ENCODE results near the gene ERVW-1. TPM values are rescaled to one million over a fixed set of nuclear protein-coding genes. Genes with fewer than 3 reads are reported as not detected.
A peak's percentile ranks its signal among the peaks of the same experiment; 100 is the strongest.

The ERVW-1 gene
- total RNA-seq, 4 donors from 2014 or later, result not detected

DNA sequence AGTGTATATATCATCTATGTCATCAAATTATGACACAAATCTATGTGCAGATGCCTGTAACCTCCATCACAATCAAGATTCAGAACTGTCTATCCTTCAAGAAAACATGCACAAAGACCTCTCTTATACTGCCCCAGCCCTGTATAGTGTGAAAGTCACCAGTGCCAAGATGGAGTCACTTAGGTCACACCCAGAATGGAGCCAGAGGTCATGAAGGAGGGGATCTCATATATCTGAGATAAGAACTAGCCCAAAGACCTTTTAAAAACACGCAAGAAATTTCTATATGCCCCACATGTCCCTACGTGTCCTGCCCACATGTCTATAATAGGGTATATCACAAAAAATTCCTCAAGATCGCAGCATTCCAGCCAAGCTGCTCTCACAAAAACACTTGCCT, 50.6 kb downstream of the ERVW-1 start:
- Histone ChIP-seq H3K27me3 (no peaks in the 10 kb centered on the region), H3K27ac (no peak overlapping the region), H3K9me3 (no peaks in the 10 kb centered on the region), H3K4me1 (peaks cover 0 to 12% (median 0%) of the 10 kb centered on the region in 4 donors), H3K4me3 (no peak overlapping the region), H3K36me3 (no peaks in the 10 kb centered on the region)
- 62 to 75% methylated on average over 3 of the region's 3 CpGs for WGBS, 2 donors
- TF ChIP-seq POLR2A (IDR thresholded peaks at IDR 0.05), result no peak
- TF ChIP-seq, protein P1, sequence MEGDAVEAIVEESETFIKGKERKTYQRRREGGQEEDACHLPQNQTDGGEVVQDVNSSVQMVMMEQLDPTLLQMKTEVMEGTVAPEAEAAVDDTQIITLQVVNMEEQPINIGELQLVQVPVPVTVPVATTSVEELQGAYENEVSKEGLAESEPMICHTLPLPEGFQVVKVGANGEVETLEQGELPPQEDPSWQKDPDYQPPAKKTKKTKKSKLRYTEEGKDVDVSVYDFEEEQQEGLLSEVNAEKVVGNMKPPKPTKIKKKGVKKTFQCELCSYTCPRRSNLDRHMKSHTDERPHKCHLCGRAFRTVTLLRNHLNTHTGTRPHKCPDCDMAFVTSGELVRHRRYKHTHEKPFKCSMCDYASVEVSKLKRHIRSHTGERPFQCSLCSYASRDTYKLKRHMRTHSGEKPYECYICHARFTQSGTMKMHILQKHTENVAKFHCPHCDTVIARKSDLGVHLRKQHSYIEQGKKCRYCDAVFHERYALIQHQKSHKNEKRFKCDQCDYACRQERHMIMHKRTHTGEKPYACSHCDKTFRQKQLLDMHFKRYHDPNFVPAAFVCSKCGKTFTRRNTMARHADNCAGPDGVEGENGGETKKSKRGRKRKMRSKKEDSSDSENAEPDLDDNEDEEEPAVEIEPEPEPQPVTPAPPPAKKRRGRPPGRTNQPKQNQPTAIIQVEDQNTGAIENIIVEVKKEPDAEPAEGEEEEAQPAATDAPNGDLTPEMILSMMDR (IDR thresholded peaks at IDR 0.05), result no peak
- TF ChIP-seq EP300 (IDR thresholded peaks at IDR 0.05), result no peak
- no peak for DNase-seq (ENCODE audit: low spot score in 2 of 2)

DNA sequence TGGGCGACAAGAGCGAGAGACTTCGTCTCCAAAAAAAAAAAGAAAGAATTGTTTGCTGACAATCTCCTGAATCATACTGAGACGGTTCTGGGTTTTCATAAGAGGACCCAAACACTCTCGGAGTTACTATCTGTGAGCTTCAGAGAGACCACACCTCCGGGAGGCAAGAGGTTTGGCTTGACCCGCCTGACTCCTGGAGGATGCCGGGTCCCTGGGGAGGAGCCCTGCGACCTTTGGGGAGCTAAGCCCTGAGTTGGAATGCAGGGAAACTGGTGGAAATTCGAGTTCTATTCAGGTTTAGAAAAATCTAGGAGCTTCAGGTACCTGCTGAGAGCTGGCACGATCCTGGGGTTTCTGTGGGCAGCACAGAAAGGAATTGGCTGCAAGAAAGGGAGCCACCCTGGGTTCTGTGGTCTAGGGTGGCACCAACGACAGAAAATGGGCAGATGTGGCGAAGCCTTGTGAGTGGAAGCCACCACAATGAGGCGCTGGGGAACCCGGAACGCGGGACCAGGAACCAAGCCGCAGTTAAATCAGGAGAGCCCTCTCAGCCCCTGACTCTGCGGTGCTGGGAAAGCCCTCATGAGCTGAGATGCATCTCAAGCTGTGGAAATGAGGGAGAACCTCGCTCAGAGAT, 52.3 kb downstream of the ERVW-1 start:
- Histone ChIP-seq H3K27ac (no peak overlapping the region), H3K36me3 (no peaks in the 10 kb centered on the region), H3K4me3 (peak overlapping the region in 1 of 4 donors; percentile 6), H3K9me3 (no peaks in the 10 kb centered on the region), H3K27me3 (no peaks in the 10 kb centered on the region), H3K4me1 (peaks cover 0 to 12% (median 0%) of the 10 kb centered on the region in 4 donors)
- 52 to 56% methylated on average over 20 of the region's 20 CpGs for WGBS, 2 donors
- DNase-seq (ENCODE audit: low spot score in 2 of 2), result no peak
- TF ChIP-seq POLR2A (IDR thresholded peaks at IDR 0.05) (no peak), EP300 (IDR thresholded peaks at IDR 0.05) (no peak)
- TF ChIP-seq, protein P1 (IDR thresholded peaks at IDR 0.05), result no peak

DNA sequence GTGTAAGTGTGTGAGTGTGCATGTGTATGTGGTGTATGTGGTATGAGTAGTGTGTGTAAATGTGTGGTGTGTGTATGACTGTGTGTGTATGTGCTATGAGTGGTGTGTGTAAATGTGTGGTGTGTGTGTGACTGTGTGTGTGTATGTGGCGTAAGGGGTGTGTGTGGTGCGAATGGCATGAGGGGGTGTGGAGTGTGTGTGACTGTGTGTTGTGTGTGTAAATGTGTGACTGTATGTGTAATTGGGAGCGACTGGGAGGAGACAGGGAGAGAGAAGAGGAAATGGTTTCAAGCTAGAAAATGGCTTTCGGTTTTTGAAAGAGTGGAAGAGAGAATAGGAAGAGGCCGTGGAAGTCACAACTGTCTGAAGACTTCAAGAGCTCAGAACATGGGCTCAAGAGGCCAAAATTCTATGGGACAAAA, 54.0 kb downstream of the ERVW-1 start:
- peaks cover 0 to 12% (median 0%) of the 10 kb centered on the region in 4 donors for H3K4me1 ChIP-seq
- H3K9me3 ChIP-seq, result no peaks in the 10 kb centered on the region
- no peak for DNase-seq (ENCODE audit: low spot score in 2 of 2)
- 72 to 76% methylated on average over 5 of the region's 5 CpGs for WGBS, 2 donors
- peak overlapping the region in 2 of 4 donors; percentile 41 to 53 for H3K4me3 ChIP-seq
- no peaks in the 10 kb centered on the region for H3K36me3 ChIP-seq
- TF ChIP-seq, protein P1 (IDR thresholded peaks at IDR 0.05), result no peak
- no peak for TF ChIP-seq POLR2A (IDR thresholded peaks at IDR 0.05)
- TF ChIP-seq EP300 (IDR thresholded peaks at IDR 0.05), result no peak
- peak overlapping the region in 1 of 4 donors; percentile 30 for H3K27ac ChIP-seq
- no peaks in the 10 kb centered on the region for H3K27me3 ChIP-seq

DNA sequence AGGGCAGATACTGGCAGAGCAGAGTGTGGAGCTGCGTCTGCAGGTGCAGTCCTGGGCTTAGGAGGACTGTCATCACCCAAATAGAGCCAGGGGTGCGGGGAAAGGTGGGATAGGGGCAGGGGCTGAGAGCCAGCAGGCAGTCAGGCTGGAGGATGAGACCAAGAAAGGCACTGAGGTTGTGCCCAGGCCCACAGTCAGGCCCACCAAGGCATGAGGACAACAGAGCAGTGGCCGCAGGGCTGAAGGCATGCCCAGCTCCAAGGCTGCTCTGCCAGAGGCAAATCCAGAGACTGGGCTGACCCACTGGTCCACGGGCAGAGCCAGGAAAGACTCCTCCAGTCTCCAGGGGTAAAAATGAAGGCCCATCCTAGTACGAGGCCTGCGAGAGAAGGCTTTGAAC, 54.8 kb downstream of the ERVW-1 start:
- 92 to 96% methylated on average over 6 of the region's 6 CpGs for WGBS, 2 donors
- H3K27me3 ChIP-seq, result no peaks in the 10 kb centered on the region

More for the DNA sequence above, 54.8 kb downstream of the ERVW-1 start:
- H3K9me3 ChIP-seq, result no peaks in the 10 kb centered on the region
- no peak overlapping the region for H3K27ac ChIP-seq
- no peak for DNase-seq (ENCODE audit: low spot score in 2 of 2)
- no peak overlapping the region for H3K4me3 ChIP-seq
- H3K4me1 ChIP-seq, result peaks cover 0 to 12% (median 0%) of the 10 kb centered on the region in 4 donors
- no peaks in the 10 kb centered on the region for H3K36me3 ChIP-seq
- TF ChIP-seq EP300 (IDR thresholded peaks at IDR 0.05), result no peak
- TF ChIP-seq, protein P1 (IDR thresholded peaks at IDR 0.05), result no peak
- no peak for TF ChIP-seq POLR2A (IDR thresholded peaks at IDR 0.05)
